22Rv1 (cell line): ENCODE results near the gene MAP3K5.

Experiments
- CTCF ChIP-seq: fragments of 450-650 bp; IDR thresholded peaks from 2 replicates; pipeline ENCODE4 v1.5.1; 2017; ENCODE audit warnings: mild to moderate bottlenecking
- ZFX ChIP-seq: fragments of 450-650 bp; IDR thresholded peaks from 2 replicates; pipeline ENCODE4 v1.6.1; 2017; ENCODE audit warnings: antibody characterized with exemption, borderline replicate concordance

GRCh38 chr6:136798044-136798443 is 5.8 kb upstream of the MAP3K5 start:
- TF ChIP-seq CTCF (no peak), ZFX (no peak)
